Eye (tissue), 1 donor: ENCODE measurements around the gene GET3.
"Not testable (repeated sequence)": the region's sequence is repeated elsewhere in the genome, so short reads cannot be mapped to it uniquely, and the experiment has no call there.

ENCODE experiments used
- DNase-seq: peaks from one replicate; pipeline ENCODE4 v3.0.0-alpha.2; 2015

GET3 gene

GRCh38 chr19:12793290-12794195 lies 56.2 kb downstream of the GET3 start:
- peak; percentile 97 for DNase-seq

GRCh38 chr19:12794196-12794941 lies 57.1 kb downstream of the GET3 start:
- no peak for DNase-seq

- DNase-seq = no peak
Observed at GRCh38 chr19:12794971-12795381, 57.7 kb downstream of the GET3 start.

- peak; percentile 96 for DNase-seq
Observed at GRCh38 chr19:12796146-12797071, 59.1 kb downstream of the GET3 start.

GRCh38 chr19:12797141-12797587 lies 59.9 kb downstream of the GET3 start:
- no peak for DNase-seq

GRCh38 chr19:12797607-12798006 lies 60.3 kb downstream of the GET3 start:
- DNase-seq = not testable (repeated sequence)
